Adrenal gland (tissue), 12 donors: ENCODE data around the gene PFKFB2. TPM values are rescaled to one million over a fixed set of nuclear protein-coding genes. Genes with fewer than 3 reads are reported as not detected.

Experiments
- DNase-seq, 7 donors: peaks; one replicate each; pipeline ENCODE4 v3.0.0-alpha.2; 2019 to 2020
- H3K27ac ChIP-seq, 5 donors: fragments of 200-600 bp; sonication (generic) in 4 of 5; 1 replicate in 3 of 5; 2 replicates in 2 of 5; pipeline versions ENCODE4 v1.5.1 to v1.8.0; 2016 to 2020; ENCODE audit warnings: mild to moderate bottlenecking in 1 of 5
- H3K27me3 ChIP-seq: fragments of 200-600 bp; 2 replicates; pipeline ENCODE4 v1.8.0; 2021
- H3K36me3 ChIP-seq, 2 donors: fragments of 200-600 bp; replicated peaks in 1 of 2; 1 replicate in 1 of 2; 2 replicates in 1 of 2; pipeline versions ENCODE4 v1.5.1 to v1.8.0; 2018 to 2022
- H3K4me1 ChIP-seq, 2 donors: fragments of 200-600 bp; replicated peaks in 1 of 2; 1 replicate in 1 of 2; 2 replicates in 1 of 2; pipeline versions ENCODE4 v1.5.1 to v1.8.0; 2018 to 2021
- H3K4me3 ChIP-seq, 4 donors: fragments of 200-600 bp; sonication (generic) in 3 of 4; one replicate each; pipeline ENCODE4 v1.5.1; 2016 to 2018
- H3K9me3 ChIP-seq, 3 donors: fragments of 200-600 bp; sonication (generic) in 1 of 3; replicated peaks in 1 of 3; 1 replicate in 2 of 3; 2 replicates in 1 of 3; pipeline versions ENCODE4 v1.5.1 to v1.8.0; 2016 to 2021
- POLR2A ChIP-seq, 2 donors: fragments of 450-650 bp; IDR thresholded peaks; one replicate each; pipeline ENCODE4 v1.6.1; 2017; ENCODE audit warnings: antibody characterized with exemption in 2 of 2, mild to moderate bottlenecking in 2 of 2, moderate library complexity in 1 of 2
- WGBS, 4 donors: extraction: QIAGEN DNeasy Blood & Tissue Kit in 2 of 4; methylation state at CpG; one replicate each; pipeline versions ENCODE4 v1.1.5 to v1.1.7; 2013 to 2017; 5-methylcytosine and 5-hydroxymethylcytosine counted together
- intact Hi-C, 2 donors: fragments of 100-400 bp; cut with DNase I; formaldehyde crosslinking; loops; one replicate each; pipeline versions ENCODE4 v1.14.1 to v1.15.0; 2022 to 2023
- polyA plus RNA-seq, 3 donors: library from polyadenylated mRNA; stranded (reverse); fragments of 200-250 nt in 2 of 3; fragments of 350-450 nt in 1 of 3; fragmentation: Illumina TruSeq in 1 of 3; extraction: RNeasy Lipid Tissue Mini Kit (QIAGEN cat#74804) in 1 of 3; gene quantifications; one replicate each; pipeline ENCODE4 v1.2.3, GENCODE V29; 2013 to 2014
- total RNA-seq, 9 donors: library from RNA; depleted of rRNA in 4 of 9; stranded (reverse); fragments of >200 nt in 4 of 9; fragments of 120-200 nt in 1 of 9; fragmentation: NEBNext Ultra II Directional in 1 of 9; extraction: Animal tissue kit (Norgen Biotek cat#: 25700) in 1 of 9; gene quantifications; one replicate each; pipeline versions ENCODE4 v1.1.0 to v1.2.4, GENCODE V29; 2013 to 2023
- TF ChIP-seq, protein P1 (sequence below), 6 experiments: fragments of 450-650 bp in 4 of 6; fragments of 200-600 bp in 2 of 6; sonication (generic) in 1 of 6; IDR thresholded peaks; 1 replicate in 5 of 6; 2 replicates in 1 of 6; pipeline versions ENCODE4 v1.5.1 to v1.8.0; 2016 to 2021; ENCODE audit warnings: antibody characterized with exemption in 6 of 6, mild to moderate bottlenecking in 2 of 6, moderate library complexity in 1 of 6
- donor health status: healthy with polysubstance abuse.
- donor health status: Bipolar disorder and iron deficiency.
- donor health status: DM: yes; HTN: yes; CAD: no.
- donor health status: DM: no; HTN: no; CAD: no.
- donor health status: DM: no; HTN: no; CAD: no.
- donor health status: DM: yes; HTN: yes; CAD: no.

The PFKFB2 gene
- total and polyA plus RNA-seq, 12 donors: 3.9 to 25.8 (median 13.5) TPM

DNA sequence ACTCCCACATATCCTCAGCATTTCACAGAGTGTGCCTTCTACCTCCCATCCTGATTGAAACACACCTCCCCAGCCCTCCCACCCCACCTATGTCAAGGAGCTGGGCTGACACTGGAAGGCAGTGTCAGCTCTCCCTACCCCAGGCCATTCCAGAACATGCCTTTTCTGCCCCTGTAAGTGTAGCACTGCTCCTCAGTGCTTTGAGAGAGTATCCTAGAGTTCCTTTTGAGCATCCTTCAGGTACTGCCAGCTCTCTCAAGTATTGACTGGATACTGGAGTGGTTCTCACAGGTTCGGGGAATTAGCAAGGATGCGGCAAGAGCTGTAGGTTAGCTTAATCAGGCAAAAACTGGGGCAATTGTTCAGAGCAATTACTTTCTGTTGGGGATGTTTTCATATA, 42.3 kb upstream of the PFKFB2 start:
- Histone ChIP-seq H3K27ac (no peak overlapping the region), H3K4me1 (no peaks in the 10 kb centered on the region), H3K4me3 (no peak overlapping the region), H3K27me3 (no peaks in the 10 kb centered on the region), H3K36me3 (no peaks in the 10 kb centered on the region), H3K9me3 (no peaks in the 10 kb centered on the region)
- DNase-seq: no peak
- WGBS, 4 donors: 94 to 97% (median 95%) methylated on average over 2 of the region's 2 CpGs
- intact Hi-C loops: no loop called here
- TF ChIP-seq, protein P1, sequence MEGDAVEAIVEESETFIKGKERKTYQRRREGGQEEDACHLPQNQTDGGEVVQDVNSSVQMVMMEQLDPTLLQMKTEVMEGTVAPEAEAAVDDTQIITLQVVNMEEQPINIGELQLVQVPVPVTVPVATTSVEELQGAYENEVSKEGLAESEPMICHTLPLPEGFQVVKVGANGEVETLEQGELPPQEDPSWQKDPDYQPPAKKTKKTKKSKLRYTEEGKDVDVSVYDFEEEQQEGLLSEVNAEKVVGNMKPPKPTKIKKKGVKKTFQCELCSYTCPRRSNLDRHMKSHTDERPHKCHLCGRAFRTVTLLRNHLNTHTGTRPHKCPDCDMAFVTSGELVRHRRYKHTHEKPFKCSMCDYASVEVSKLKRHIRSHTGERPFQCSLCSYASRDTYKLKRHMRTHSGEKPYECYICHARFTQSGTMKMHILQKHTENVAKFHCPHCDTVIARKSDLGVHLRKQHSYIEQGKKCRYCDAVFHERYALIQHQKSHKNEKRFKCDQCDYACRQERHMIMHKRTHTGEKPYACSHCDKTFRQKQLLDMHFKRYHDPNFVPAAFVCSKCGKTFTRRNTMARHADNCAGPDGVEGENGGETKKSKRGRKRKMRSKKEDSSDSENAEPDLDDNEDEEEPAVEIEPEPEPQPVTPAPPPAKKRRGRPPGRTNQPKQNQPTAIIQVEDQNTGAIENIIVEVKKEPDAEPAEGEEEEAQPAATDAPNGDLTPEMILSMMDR (IDR thresholded peaks at IDR 0.05): no peak
- no peak for TF ChIP-seq POLR2A (IDR thresholded peaks at IDR 0.05)

DNA sequence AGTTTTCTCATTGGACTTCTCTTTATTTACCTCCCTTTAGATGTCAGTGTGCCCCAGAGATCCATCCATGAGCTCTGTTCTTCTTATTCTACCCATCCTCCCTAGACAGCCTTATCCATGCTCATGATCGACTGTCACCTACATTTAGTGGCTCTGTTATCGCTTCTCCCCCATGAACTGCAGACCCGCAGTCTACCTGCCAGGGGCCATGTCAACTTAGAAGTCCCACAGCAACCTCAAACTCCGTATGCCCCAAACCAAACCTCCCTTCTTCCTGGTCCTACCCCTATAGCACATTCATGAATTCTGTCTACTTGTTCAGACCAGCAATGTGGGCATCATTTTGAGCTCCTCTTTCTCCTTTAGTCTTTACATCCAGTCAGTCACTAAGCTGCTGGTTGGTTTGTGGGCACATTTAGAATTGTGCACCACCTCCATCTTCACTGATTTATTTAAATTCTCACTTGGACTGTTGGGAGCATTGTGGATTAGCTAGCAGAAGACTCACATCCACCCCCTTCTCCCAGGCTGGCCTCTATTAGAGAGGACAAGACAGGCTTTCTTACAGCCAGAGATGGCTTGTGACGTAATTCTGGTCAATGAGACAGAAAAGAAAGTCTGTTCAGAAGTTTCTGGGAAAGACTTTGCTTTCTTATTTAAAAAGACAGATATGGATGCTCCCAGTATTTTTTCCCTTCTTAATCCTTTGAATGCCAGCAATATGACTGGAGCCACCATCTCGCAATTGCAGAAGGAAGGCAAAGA, 39.6 kb upstream of the PFKFB2 start:
- intact Hi-C loops: no loop called here
- 69 to 93% (median 80%) methylated on average over 6 of the region's 6 CpGs for WGBS, 4 donors
- Histone ChIP-seq H3K36me3 (no peaks in the 10 kb centered on the region), H3K27ac (no peak overlapping the region), H3K27me3 (no peaks in the 10 kb centered on the region), H3K4me3 (no peak overlapping the region), H3K4me1 (no peaks in the 10 kb centered on the region), H3K9me3 (no peaks in the 10 kb centered on the region)
- no peak for DNase-seq
- TF ChIP-seq POLR2A (IDR thresholded peaks at IDR 0.05): no peak
- TF ChIP-seq, protein P1 (IDR thresholded peaks at IDR 0.05): no peak

DNA sequence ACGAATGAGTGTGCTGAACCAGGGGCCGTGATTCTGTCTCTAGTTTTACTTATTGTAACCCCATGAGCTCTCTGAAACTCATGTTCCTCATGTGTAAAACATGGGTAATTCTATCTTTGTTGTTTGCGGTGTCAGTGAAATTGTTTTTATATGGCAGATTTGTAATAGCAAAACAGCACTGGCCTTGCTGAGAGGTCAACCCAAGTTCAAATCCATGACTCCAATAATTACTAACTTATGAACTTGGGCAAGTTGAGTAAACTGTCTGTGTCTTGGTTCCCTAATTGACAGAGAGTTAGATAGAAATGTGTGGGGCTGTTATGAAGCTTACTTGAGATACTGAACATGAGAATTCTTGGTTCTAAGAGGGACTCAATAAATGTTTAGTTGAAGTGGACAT, 38.3 kb upstream of the PFKFB2 start:
- Histone ChIP-seq H3K27me3 (no peaks in the 10 kb centered on the region), H3K9me3 (no peaks in the 10 kb centered on the region), H3K27ac (no peak overlapping the region), H3K36me3 (no peaks in the 10 kb centered on the region), H3K4me1 (no peaks in the 10 kb centered on the region), H3K4me3 (no peak overlapping the region)
- WGBS, 4 donors: 84 to 95% (median 87%) methylated on average over 3 of the region's 3 CpGs
- DNase-seq: no peak
- TF ChIP-seq, protein P1 (IDR thresholded peaks at IDR 0.05): no peak
- TF ChIP-seq POLR2A (IDR thresholded peaks at IDR 0.05): no peak
- intact Hi-C loops: no loop called here

DNA sequence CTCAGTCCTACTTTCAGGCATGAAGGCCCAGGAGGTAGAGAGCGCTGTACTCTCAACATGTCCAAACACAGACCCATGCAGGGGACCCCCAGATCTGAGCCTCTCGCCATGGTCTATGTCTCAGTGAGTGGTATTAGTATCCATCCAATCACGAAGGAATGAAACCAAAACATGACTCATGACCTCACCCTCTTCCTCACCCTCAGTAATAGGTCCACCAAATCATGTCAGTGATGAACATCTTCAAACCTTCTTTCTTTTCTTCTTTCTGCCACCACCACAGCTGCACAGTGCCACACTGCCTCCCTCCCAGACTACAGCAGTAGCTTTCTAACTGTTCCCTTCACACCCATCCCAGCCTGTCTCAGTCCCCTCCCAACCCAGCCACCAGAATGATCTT, 37.3 kb upstream of the PFKFB2 start:
- intact Hi-C loops: no loop called here
- DNase-seq: no peak
- 90 to 95% (median 91%) methylated on average over 3 of the region's 3 CpGs for WGBS, 4 donors
- Histone ChIP-seq H3K9me3 (no peaks in the 10 kb centered on the region), H3K4me3 (no peak overlapping the region), H3K27ac (no peak overlapping the region), H3K27me3 (no peaks in the 10 kb centered on the region), H3K4me1 (no peaks in the 10 kb centered on the region), H3K36me3 (no peaks in the 10 kb centered on the region)
- no peak for TF ChIP-seq POLR2A (IDR thresholded peaks at IDR 0.05)
- TF ChIP-seq, protein P1 (IDR thresholded peaks at IDR 0.05): no peak
